ENCODE results near the gene WDR81.

- TF ChIP-seq, protein P1, sequence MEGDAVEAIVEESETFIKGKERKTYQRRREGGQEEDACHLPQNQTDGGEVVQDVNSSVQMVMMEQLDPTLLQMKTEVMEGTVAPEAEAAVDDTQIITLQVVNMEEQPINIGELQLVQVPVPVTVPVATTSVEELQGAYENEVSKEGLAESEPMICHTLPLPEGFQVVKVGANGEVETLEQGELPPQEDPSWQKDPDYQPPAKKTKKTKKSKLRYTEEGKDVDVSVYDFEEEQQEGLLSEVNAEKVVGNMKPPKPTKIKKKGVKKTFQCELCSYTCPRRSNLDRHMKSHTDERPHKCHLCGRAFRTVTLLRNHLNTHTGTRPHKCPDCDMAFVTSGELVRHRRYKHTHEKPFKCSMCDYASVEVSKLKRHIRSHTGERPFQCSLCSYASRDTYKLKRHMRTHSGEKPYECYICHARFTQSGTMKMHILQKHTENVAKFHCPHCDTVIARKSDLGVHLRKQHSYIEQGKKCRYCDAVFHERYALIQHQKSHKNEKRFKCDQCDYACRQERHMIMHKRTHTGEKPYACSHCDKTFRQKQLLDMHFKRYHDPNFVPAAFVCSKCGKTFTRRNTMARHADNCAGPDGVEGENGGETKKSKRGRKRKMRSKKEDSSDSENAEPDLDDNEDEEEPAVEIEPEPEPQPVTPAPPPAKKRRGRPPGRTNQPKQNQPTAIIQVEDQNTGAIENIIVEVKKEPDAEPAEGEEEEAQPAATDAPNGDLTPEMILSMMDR (IDR thresholded peaks at IDR 0.05) = no peak
- no peak for TF ChIP-seq POLR2A (IDR thresholded peaks at IDR 0.05)
These were observed 21.4 kb upstream of the WDR81 start for GRCh38 chr17:1703063-1703462.

Measured in esophagus squamous epithelium (tissue), 4 donors.